Measurements from ENCODE around the gene SEC14L5.

SEC14L5 gene

DNA sequence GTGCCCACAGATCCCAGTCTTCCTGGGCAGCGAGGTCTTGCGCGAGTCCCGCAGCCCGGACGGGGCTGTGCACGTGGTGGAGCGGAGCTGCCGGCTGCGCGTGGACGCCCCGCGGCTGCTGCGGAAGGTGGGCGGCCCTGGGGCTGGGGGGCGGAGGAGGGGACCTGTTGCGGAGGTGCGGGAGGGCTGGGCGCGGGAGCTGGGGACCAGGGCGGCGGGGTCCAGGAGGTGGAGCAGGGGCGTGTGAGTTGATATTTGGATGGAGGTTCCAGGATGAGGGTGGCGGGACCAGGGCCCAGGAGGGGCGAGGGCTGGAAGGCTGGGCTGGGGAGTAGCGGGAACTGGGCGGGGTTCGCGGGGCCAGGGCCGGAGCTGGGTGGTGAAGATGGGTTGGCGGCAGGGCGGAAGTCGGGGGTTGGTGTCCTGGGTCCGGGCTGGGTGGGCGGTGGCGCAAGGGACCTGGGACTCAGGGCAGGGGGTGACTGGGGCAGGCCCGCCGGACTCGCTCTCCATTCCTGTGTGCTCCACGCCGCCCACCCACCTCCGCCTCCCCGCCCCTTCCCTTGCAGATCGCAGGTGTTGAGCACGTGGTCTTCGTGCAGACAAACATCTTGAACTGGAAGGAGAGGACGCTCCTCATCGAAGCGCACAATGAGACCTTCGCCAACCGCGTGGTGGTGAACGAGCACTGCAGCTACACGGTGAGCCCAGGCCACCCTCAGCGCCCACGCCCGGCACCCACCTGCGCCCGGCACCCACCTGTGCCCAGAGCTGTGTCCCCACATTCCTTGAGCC lies 29.6 kb downstream of the SEC14L5 start:
- H3K27me3 ChIP-seq (replicated peaks; ENCODE audit: insufficient read depth, low read length): peaks cover 69% of the 10 kb centered on the region
- DNase-seq: no peak
- no peak overlapping the region for H2AFZ ChIP-seq (ENCODE audit: low read length)
- no peaks in the 10 kb centered on the region for H3K9me3 ChIP-seq (replicated peaks; ENCODE audit: insufficient read depth, low read length)
- H3K4me1 ChIP-seq (ENCODE audit: low read length): no peaks in the 10 kb centered on the region
- H3K27ac ChIP-seq (ENCODE audit: low read length): no peak overlapping the region
- H4K20me1 ChIP-seq (ENCODE audit: insufficient read depth, low read length): no peaks in the 10 kb centered on the region
- H3K79me2 ChIP-seq (ENCODE audit: low read length): no peaks in the 10 kb centered on the region
- no peaks in the 10 kb centered on the region for H3F3A ChIP-seq (ENCODE audit: insufficient read depth, low read length)
- no peak overlapping the region for H3K9ac ChIP-seq (ENCODE audit: low read length)
- no peaks in the 10 kb centered on the region for H3K9me2 ChIP-seq (replicated peaks; ENCODE audit: insufficient read depth, low read length)
- H3K4me3 ChIP-seq (ENCODE audit: low read length): no peak overlapping the region
- H3K4me2 ChIP-seq (ENCODE audit: low read depth, low read length): no peak overlapping the region
- TF ChIP-seq EZH2 (optimal IDR thresholded peaks at IDR 0.05; ENCODE audit: low read depth, low read length) (no peak), EZH2phosphoT487 (IDR thresholded peaks at IDR 0.05; ENCODE audit: low read length) (no peak)
- TF ChIP-seq, protein P1, sequence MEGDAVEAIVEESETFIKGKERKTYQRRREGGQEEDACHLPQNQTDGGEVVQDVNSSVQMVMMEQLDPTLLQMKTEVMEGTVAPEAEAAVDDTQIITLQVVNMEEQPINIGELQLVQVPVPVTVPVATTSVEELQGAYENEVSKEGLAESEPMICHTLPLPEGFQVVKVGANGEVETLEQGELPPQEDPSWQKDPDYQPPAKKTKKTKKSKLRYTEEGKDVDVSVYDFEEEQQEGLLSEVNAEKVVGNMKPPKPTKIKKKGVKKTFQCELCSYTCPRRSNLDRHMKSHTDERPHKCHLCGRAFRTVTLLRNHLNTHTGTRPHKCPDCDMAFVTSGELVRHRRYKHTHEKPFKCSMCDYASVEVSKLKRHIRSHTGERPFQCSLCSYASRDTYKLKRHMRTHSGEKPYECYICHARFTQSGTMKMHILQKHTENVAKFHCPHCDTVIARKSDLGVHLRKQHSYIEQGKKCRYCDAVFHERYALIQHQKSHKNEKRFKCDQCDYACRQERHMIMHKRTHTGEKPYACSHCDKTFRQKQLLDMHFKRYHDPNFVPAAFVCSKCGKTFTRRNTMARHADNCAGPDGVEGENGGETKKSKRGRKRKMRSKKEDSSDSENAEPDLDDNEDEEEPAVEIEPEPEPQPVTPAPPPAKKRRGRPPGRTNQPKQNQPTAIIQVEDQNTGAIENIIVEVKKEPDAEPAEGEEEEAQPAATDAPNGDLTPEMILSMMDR (IDR thresholded peaks at IDR 0.05; ENCODE audit: low read length): no peak
- no peaks in the 10 kb centered on the region for H3K36me3 ChIP-seq (replicated peaks; ENCODE audit: insufficient read depth, low read length)

DNA sequence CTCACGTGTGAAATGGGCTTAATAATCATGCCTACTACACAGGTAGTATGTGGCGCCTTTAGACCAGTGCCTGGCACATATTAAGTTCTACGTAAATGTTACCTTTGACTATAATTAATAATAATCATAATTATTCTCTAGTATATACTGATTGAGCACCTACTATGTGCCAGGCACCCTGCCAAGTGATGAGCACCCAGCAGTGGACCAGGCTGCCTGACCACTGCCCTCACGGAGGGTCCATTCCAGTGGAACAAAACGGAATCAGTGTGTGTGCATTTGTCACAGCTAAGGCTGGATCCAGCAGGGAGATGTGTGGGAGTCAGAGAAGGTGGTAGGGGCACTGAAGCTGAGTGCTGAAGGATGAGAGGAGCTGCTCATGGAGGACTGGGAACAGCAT lies 30.5 kb downstream of the SEC14L5 start:
- Histone ChIP-seq H3K9me2 (replicated peaks; ENCODE audit: insufficient read depth, low read length) (no peaks in the 10 kb centered on the region), H2AFZ (ENCODE audit: low read length) (no peak overlapping the region), H3K9me3 (replicated peaks; ENCODE audit: insufficient read depth, low read length) (no peaks in the 10 kb centered on the region), H3K36me3 (replicated peaks; ENCODE audit: insufficient read depth, low read length) (no peaks in the 10 kb centered on the region), H4K20me1 (ENCODE audit: insufficient read depth, low read length) (no peaks in the 10 kb centered on the region), H3F3A (ENCODE audit: insufficient read depth, low read length) (no peaks in the 10 kb centered on the region), H3K4me2 (ENCODE audit: low read depth, low read length) (no peak overlapping the region), H3K4me3 (ENCODE audit: low read length) (no peak overlapping the region), H3K9ac (ENCODE audit: low read length) (no peak overlapping the region), H3K79me2 (ENCODE audit: low read length) (no peaks in the 10 kb centered on the region), H3K4me1 (ENCODE audit: low read length) (no peaks in the 10 kb centered on the region), H3K27ac (ENCODE audit: low read length) (no peak overlapping the region), H3K27me3 (replicated peaks; ENCODE audit: insufficient read depth, low read length) (peaks cover 72% of the 10 kb centered on the region)
- no peak for DNase-seq
- TF ChIP-seq EZH2 (optimal IDR thresholded peaks at IDR 0.05; ENCODE audit: low read depth, low read length): no peak

DNA sequence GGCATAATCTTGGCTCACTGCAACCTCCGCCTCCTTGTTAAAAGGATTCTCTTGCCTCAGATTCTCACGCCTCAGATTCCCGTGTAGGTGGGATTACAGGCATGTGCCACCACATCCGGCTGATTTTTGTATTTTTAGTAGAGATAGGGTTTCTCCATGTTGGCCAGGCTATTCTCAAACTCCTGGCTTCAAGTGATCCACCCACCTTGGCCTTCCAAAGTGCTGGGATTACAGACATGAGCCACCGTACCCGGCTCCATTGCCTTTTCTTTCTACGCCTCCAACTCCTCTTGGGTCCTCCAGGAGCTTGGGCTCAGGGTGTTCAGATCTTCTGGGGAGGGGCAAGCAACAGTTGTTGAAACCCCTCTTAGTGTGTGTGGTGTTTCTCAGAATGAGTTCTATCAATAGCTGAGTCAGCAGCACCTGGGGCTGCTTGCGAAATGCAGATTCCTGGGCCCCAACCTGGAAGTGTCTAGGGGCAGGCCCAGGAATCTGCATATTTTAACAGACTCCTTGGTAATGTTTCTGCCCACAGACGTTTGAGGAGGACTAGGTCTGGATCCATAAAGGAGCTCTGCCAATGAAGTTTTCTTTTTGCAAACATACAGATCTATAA lies 31.4 kb downstream of the SEC14L5 start:
- Histone ChIP-seq H3K79me2 (ENCODE audit: low read length) (no peaks in the 10 kb centered on the region), H3K36me3 (replicated peaks; ENCODE audit: insufficient read depth, low read length) (no peaks in the 10 kb centered on the region), H3K27ac (ENCODE audit: low read length) (no peak overlapping the region), H3K27me3 (replicated peaks; ENCODE audit: insufficient read depth, low read length) (peaks cover 72% of the 10 kb centered on the region), H4K20me1 (ENCODE audit: insufficient read depth, low read length) (no peaks in the 10 kb centered on the region), H3F3A (ENCODE audit: insufficient read depth, low read length) (no peaks in the 10 kb centered on the region), H3K9me2 (replicated peaks; ENCODE audit: insufficient read depth, low read length) (no peaks in the 10 kb centered on the region), H2AFZ (ENCODE audit: low read length) (no peak overlapping the region), H3K4me2 (ENCODE audit: low read depth, low read length) (no peak overlapping the region), H3K4me1 (ENCODE audit: low read length) (no peaks in the 10 kb centered on the region), H3K4me3 (ENCODE audit: low read length) (no peak overlapping the region), H3K9ac (ENCODE audit: low read length) (no peak overlapping the region), H3K9me3 (replicated peaks; ENCODE audit: insufficient read depth, low read length) (no peaks in the 10 kb centered on the region)
- TF ChIP-seq EZH2 (optimal IDR thresholded peaks at IDR 0.05; ENCODE audit: low read depth, low read length): no peak
- TF ChIP-seq EZH2phosphoT487 (IDR thresholded peaks at IDR 0.05; ENCODE audit: low read length): no peak
- TF ChIP-seq, protein P1 (IDR thresholded peaks at IDR 0.05; ENCODE audit: low read length): no peak
- no peak for DNase-seq

DNA sequence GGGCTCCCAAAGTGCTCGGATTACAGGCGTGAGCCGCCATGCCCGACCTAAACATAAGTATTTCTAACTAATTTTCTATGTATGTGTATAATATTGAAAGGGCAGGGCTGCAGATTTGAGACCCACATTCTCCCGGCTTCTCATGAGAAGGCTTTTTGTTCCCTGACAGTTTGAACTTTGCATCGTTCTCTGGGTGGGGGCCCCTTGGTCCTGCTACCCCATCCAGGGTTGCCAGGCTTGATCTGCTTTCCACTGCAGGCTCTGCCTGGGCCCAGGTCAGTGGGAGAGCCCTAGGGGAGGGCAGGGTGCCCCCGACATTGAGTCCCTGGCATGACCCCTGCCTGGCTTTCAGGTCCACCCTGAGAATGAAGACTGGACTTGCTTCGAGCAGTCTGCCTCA lies 32.3 kb downstream of the SEC14L5 start:
- TF ChIP-seq EZH2phosphoT487 (IDR thresholded peaks at IDR 0.05; ENCODE audit: low read length) (no peak), EZH2 (optimal IDR thresholded peaks at IDR 0.05; ENCODE audit: low read depth, low read length) (no peak)
- TF ChIP-seq, protein P1 (IDR thresholded peaks at IDR 0.05; ENCODE audit: low read length): no peak
- Histone ChIP-seq H3K79me2 (ENCODE audit: low read length) (no peaks in the 10 kb centered on the region), H3K36me3 (replicated peaks; ENCODE audit: insufficient read depth, low read length) (no peaks in the 10 kb centered on the region), H3K4me2 (ENCODE audit: low read depth, low read length) (no peak overlapping the region), H3F3A (ENCODE audit: insufficient read depth, low read length) (no peaks in the 10 kb centered on the region), H3K4me3 (ENCODE audit: low read length) (no peak overlapping the region), H3K9me3 (replicated peaks; ENCODE audit: insufficient read depth, low read length) (no peaks in the 10 kb centered on the region), H3K27ac (ENCODE audit: low read length) (no peak overlapping the region), H3K27me3 (replicated peaks; ENCODE audit: insufficient read depth, low read length) (peaks cover 67% of the 10 kb centered on the region), H3K9ac (ENCODE audit: low read length) (no peak overlapping the region), H2AFZ (ENCODE audit: low read length) (no peak overlapping the region), H4K20me1 (ENCODE audit: insufficient read depth, low read length) (no peaks in the 10 kb centered on the region), H3K4me1 (ENCODE audit: low read length) (no peaks in the 10 kb centered on the region), H3K9me2 (replicated peaks; ENCODE audit: insufficient read depth, low read length) (no peaks in the 10 kb centered on the region)
- DNase-seq: no peak

All from MM.1S (cell line).